Nephron progenitor cell (in vitro differentiated cells): ENCODE measurements around the gene FAM171A2.

ENCODE experiments used
- DNase-seq: peaks from one replicate; pipeline ENCODE4 v3.0.0; 2021
- H3K27ac Mint-ChIP-seq: 2 replicates; pipeline ENCODE4 v1.8.0; 2021; ENCODE audit warnings: mild to moderate bottlenecking, moderate library complexity, mixed read lengths
- H3K27me3 Mint-ChIP-seq: 2 replicates; pipeline ENCODE4 v1.8.0; 2021; ENCODE audit warnings: mild to moderate bottlenecking, low read depth, mixed read lengths; ENCODE audit not compliant: poor library complexity
- H3K36me3 Mint-ChIP-seq: 2 replicates; pipeline ENCODE4 v1.8.0; 2021; ENCODE audit warnings: low read depth, mixed read lengths
- H3K4me1 Mint-ChIP-seq: 2 replicates; pipeline ENCODE4 v1.8.0; 2021; ENCODE audit warnings: mixed read lengths
- H3K4me3 Mint-ChIP-seq: 2 replicates; pipeline ENCODE4 v1.8.0; 2021; ENCODE audit warnings: mild to moderate bottlenecking, moderate library complexity, mixed read lengths
- H3K9me3 Mint-ChIP-seq: 2 replicates; pipeline ENCODE4 v1.8.0; 2021; ENCODE audit warnings: mild to moderate bottlenecking, moderate library complexity, mixed read lengths
- TF ChIP-seq, protein P1 (sequence below): fragments of 200-600 bp; sonication (generic); IDR thresholded peaks from 2 replicates; pipeline ENCODE4 v1.5.0; 2021; ENCODE audit warnings: antibody characterized with exemption

Gene FAM171A2

DNA sequence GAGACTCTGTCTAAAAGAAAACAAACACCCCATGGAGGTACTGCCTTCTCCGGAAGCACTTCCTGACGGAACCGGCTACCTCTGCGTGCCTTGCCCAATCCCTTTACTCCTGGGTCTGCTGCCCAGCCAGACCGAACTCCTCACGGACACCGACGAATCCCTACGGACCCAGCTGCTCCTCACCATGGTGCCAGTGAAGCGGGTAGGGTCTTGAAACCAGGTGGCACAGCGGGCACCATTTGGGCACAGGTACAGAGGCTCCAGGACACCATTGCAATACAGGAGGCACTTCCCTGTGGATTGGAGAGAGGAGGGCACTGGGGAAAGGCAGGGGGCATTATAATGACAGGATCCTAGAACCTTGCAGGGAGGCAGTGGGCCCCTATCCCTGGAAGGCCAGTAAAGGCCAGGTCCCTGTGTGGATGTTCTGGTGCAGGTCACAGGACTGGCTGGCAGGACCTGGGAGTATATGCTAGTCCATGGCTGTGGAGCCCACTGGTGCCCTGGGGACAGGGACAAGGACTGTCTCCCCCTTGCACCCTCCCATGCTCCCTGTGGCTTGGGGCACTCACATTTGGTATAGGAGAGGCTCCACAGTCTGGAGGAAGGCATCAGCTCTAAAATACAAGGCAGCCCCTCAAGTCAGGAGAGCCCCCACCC, 41.3 kb downstream of the FAM171A2 start:
- peaks cover 11% of the 10 kb centered on the region for H3K4me1 Mint-ChIP-seq
- H3K4me3 Mint-ChIP-seq = no peak overlapping the region
- DNase-seq = no peak
- H3K36me3 Mint-ChIP-seq = peaks cover 6% of the 10 kb centered on the region
- H3K27me3 Mint-ChIP-seq = peaks cover 35% of the 10 kb centered on the region
- no peak overlapping the region for H3K27ac Mint-ChIP-seq
- TF ChIP-seq, protein P1, sequence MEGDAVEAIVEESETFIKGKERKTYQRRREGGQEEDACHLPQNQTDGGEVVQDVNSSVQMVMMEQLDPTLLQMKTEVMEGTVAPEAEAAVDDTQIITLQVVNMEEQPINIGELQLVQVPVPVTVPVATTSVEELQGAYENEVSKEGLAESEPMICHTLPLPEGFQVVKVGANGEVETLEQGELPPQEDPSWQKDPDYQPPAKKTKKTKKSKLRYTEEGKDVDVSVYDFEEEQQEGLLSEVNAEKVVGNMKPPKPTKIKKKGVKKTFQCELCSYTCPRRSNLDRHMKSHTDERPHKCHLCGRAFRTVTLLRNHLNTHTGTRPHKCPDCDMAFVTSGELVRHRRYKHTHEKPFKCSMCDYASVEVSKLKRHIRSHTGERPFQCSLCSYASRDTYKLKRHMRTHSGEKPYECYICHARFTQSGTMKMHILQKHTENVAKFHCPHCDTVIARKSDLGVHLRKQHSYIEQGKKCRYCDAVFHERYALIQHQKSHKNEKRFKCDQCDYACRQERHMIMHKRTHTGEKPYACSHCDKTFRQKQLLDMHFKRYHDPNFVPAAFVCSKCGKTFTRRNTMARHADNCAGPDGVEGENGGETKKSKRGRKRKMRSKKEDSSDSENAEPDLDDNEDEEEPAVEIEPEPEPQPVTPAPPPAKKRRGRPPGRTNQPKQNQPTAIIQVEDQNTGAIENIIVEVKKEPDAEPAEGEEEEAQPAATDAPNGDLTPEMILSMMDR = no peak
- peaks cover 3% of the 10 kb centered on the region for H3K9me3 Mint-ChIP-seq

DNA sequence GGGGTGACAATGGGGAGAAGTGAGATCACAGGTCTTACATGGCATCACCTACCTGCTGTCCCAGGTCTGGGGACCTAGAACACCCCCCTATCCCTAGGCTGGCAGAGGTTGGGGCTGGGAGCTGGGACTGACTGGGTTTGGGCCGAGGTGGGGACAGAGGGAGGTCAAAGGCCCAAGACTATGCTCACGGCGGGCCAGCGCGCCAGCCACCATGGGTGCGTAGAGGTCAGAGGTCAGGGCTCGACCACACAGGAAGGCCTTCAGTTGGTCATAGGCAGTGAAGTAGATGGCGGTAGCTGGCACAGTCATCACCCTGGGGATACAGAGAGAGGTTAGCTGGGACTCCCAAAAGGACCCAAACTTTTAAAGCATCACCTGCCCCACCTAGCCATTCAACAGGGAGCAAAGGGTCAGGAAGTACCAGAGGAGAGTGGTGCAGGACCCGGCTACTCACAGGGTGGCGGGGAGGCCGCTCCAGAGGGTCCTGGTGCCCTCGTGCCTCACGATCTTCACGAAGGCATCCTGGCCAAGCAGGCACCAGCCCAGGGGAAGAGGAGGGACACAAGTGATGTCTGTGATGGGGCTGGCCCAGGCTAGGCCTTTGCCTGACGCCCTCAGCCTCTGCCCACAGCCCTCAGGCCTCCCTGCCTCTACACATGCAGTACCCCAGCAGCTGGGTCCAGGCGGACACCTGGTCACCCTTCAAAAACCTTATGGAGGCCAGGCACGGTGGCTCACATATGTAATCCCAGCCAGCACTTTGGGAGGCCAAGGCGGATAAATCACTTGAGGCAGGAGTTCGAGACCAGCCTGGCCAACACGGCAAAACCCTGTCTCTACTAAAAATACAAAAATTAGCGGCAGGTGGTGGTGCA, 42.2 kb downstream of the FAM171A2 start:
- DNase-seq = no peak
- H3K9me3 Mint-ChIP-seq = peaks cover 4% of the 10 kb centered on the region
- TF ChIP-seq, protein P1 = no peak
- H3K4me3 Mint-ChIP-seq = no peak overlapping the region
- no peak overlapping the region for H3K27ac Mint-ChIP-seq
- H3K4me1 Mint-ChIP-seq = peaks cover 14% of the 10 kb centered on the region
- H3K36me3 Mint-ChIP-seq = peaks cover 6% of the 10 kb centered on the region
- peaks cover 43% of the 10 kb centered on the region for H3K27me3 Mint-ChIP-seq

DNA sequence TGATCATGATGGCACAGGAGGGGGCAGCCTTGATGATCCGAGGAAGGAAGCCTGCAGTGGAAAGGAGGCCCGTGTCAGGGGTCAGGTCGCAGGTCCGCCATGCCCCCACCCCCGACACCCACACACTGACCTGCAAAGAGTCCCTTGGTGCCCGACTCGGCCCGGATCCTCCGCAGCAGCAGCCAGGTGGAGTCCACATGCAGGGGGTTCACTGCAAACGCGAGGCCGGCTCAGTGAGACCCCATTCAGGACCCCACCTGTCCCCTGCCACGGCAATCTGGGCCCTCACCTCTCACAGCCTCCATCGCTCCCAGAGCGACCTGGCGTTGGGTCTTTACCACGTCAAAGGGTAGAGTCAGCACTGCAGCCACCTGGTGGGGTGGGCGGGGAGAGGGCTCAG, 43.6 kb downstream of the FAM171A2 start:
- Mint-ChIP-seq H3K9me3 (peaks cover 4% of the 10 kb centered on the region), H3K4me3 (no peak overlapping the region), H3K27ac (no peak overlapping the region), H3K4me1 (peaks cover 26% of the 10 kb centered on the region), H3K36me3 (peaks cover 6% of the 10 kb centered on the region), H3K27me3 (peaks cover 44% of the 10 kb centered on the region)
- DNase-seq = no peak
- TF ChIP-seq, protein P1 = no peak

DNA sequence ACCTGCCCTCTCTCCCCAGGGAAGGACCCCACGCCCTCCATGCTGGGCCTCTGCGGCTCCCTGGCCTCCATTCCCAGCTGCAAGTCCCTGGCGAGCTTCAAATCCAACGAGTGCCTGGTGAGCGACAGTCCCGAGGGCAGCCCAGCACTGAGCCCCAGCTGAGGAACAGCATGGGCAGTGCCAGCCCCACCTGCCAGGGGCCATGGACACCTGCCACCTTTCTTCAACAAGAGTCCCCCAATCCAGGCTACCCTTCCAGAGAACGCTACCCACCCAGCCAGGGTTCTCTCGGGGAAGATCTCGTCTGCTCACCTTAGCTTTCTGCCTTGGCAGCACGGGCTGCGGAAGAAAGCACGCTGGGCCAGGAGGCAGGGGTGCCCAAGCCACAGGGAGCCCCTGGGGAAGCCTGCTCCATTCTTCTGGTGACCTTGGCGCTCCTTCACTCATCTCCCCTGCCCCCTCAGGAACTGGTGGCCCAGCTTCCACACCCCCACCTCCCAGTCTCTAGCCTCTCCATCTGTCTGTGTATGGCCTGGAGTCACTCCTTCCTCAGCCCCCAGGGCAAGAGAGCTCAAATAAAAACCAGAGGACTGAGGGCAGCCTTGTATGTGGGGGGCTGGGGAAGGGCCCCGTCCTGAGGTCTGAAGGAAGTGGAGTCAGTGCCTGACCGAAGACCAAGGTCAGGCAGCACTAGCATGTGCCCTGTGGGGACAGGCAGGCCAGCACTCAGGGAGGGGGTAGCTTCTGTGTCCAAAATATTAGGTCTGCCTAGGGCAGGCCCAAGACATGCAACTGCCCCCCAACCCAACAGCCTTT, 45.4 kb downstream of the FAM171A2 start:
- Mint-ChIP-seq H3K27ac (no peak overlapping the region), H3K4me3 (no peak overlapping the region), H3K4me1 (peaks cover 18% of the 10 kb centered on the region), H3K9me3 (peaks cover 4% of the 10 kb centered on the region), H3K36me3 (peaks cover 6% of the 10 kb centered on the region), H3K27me3 (peaks cover 56% of the 10 kb centered on the region)
- TF ChIP-seq, protein P1 = no peak
- no peak for DNase-seq

DNA sequence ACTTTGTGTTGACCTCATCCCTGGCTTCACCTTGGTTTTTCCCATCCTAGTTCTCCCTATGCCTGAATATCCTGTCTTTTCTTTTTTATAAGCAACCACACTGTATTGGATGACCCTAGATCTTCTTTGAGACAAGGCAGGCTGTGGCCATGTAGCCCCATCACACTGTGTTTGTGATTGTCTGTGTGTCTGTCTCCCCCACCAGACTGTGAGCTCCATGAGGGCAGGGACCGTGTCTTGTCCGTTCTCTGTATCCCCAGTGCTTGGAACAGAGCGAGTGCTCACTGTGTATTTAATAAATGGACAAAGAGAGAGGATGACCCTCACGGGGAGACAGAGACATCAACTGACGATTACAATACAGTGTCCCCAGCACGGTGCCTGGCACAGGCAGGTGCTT, 46.1 kb downstream of the FAM171A2 start:
- TF ChIP-seq, protein P1 = no peak
- peak overlapping the region; percentile 61 for H3K4me3 Mint-ChIP-seq
- peaks cover 63% of the 10 kb centered on the region for H3K27me3 Mint-ChIP-seq

More for the DNA sequence above, 46.1 kb downstream of the FAM171A2 start:
- H3K4me1 Mint-ChIP-seq = peaks cover 18% of the 10 kb centered on the region
- H3K36me3 Mint-ChIP-seq = peaks cover 6% of the 10 kb centered on the region
- no peak for DNase-seq
- no peak overlapping the region for H3K27ac Mint-ChIP-seq
- peaks cover 4% of the 10 kb centered on the region for H3K9me3 Mint-ChIP-seq
